Pancreas (tissue), 10 donors: ENCODE data around the gene ERC1. TPM values are rescaled to one million over a fixed set of nuclear protein-coding genes. Genes with fewer than 3 reads are reported as not detected.
"Not testable (repeated sequence)": the region's sequence is repeated elsewhere in the genome, so short reads cannot be mapped to it uniquely, and the experiment has no call there.

Source experiments
- ATAC-seq, 4 donors: fragments of 200-7000 bp; cut with Tn5 transposase; one replicate each; pipeline versions ENCODE4 v1.8.0 to v1.9.1; 2020; ENCODE audit warnings: mild to moderate bottlenecking in 4 of 4, moderate library complexity in 4 of 4
- DNase-seq, 6 donors: peaks; one replicate each; pipeline ENCODE4 v3.0.0-alpha.2; 2020
- FAIRE-seq: peaks from 2 replicates; lab custom pipeline; 2012; peaks lifted over from hg19 to GRCh38; lab: Jason Lieb, UNC
- H3K27ac ChIP-seq, 4 donors: fragments of 200-600 bp; sonication (generic); 1 replicate in 3 of 4; 2 replicates in 1 of 4; pipeline versions ENCODE4 v1.5.0 to v1.8.0; 2020
- H3K27me3 ChIP-seq, 4 donors: fragments of 200-600 bp; one replicate each; pipeline ENCODE4 v1.8.0; 2021
- H3K36me3 ChIP-seq, 3 donors: fragments of 200-600 bp; sonication (generic) in 1 of 3; one replicate each; pipeline versions ENCODE4 v1.5.0 to v1.8.0; 2020 to 2021
- H3K4me1 ChIP-seq, 3 donors: fragments of 200-600 bp; one replicate each; pipeline ENCODE4 v1.8.0; 2021
- H3K4me3 ChIP-seq, 4 donors: fragments of 200-600 bp; sonication (generic) in 2 of 4; one replicate each; pipeline versions ENCODE4 v1.5.0 to v1.8.0; 2020 to 2021
- H3K9me3 ChIP-seq, 4 donors: fragments of 200-600 bp; one replicate each; pipeline ENCODE4 v1.8.0; 2021
- CTCF ChIP-seq, 4 donors: fragments of 200-600 bp; sonication (generic) in 3 of 4; IDR thresholded peaks; one replicate each; pipeline versions ENCODE4 v1.5.0 to v1.8.0; 2021; ENCODE audit warnings: antibody characterized with exemption in 4 of 4
- WGBS, 2 donors: extraction: QIAGEN DNeasy Blood & Tissue Kit; methylation state at CpG; one replicate each; pipeline ENCODE4 v1.1.7; 2013; 5-methylcytosine and 5-hydroxymethylcytosine counted together
- intact Hi-C, 3 donors: fragments of 100-400 bp; cut with DNase I; formaldehyde crosslinking; loops; one replicate each; pipeline versions ENCODE4 v1.11.1 to v1.14.2; 2022
- polyA plus RNA-seq, 2 donors: library from polyadenylated mRNA; stranded (reverse); fragments of 200-250 nt; gene quantifications; one replicate each; pipeline ENCODE4 v1.2.3, GENCODE V29; 2013
- total RNA-seq, 6 donors: library from RNA; stranded (reverse); fragmentation: NEBNext Ultra II Directional in 4 of 6; extraction: Animal tissue kit (Norgen Biotek cat#: 25700) in 4 of 6; gene quantifications; one replicate each; pipeline versions ENCODE4 v1.2.1 to v1.2.4, GENCODE V29; 2021 to 2023
- donor health status: healthy with polysubstance abuse.
- donor health status: DM: no; HTN: no; CAD: no; lungs with moderate emphysema.
- donor health status: DM: no; HTN: no; CAD: no.
- donor health status: control.
- donor health status: control.
- donor health status: Bipolar disorder and iron deficiency.
- donor health status: DM: yes; HTN: yes; CAD: no.
- donor health status: DM: no; HTN: no; CAD: no.
- donor health status: DM: no; HTN: no; CAD: no.
- donor health status: DM: yes; HTN: yes; CAD: no.

Gene ERC1
- total and polyA plus RNA-seq, 8 donors: 4.1 to 41.4 (median 20.5) TPM

GRCh38 chr12:1332327-1332726 lies 341.3 kb downstream of the ERC1 start:
- intact Hi-C loops: no loop called here
- DNase-seq (peak in 3 of 6 donors; percentile 40 to 55 (median 49)), ATAC-seq (peak in 3 of 4 donors; percentile 73 to 93 (median 83)), FAIRE-seq (no peak)
- Histone ChIP-seq H3K9me3 (no peaks in the 10 kb centered on the region), H3K4me1 (peaks cover 0 to 3% (median 0%) of the 10 kb centered on the region in 3 donors), H3K4me3 (no peak overlapping the region), H3K27ac (peak overlapping the region in 1 of 4 donors; percentile 23), H3K36me3 (no peaks in the 10 kb centered on the region), H3K27me3 (no peaks in the 10 kb centered on the region)
- 13 to 14% methylated on average over 3 of the region's 3 CpGs for WGBS, 2 donors
- TF ChIP-seq CTCF (IDR thresholded peaks at IDR 0.05): no peak

- WGBS, 2 donors: 45 to 46% methylated on average over 10 of the region's 10 CpGs
- TF ChIP-seq CTCF (IDR thresholded peaks at IDR 0.05): no peak
- peaks cover 6 to 14% (median 8%) of the 10 kb centered on the region in 3 donors for H3K4me1 ChIP-seq
- ATAC-seq (peak in 3 of 4 donors; percentile 20 to 59 (median 55)), DNase-seq (no peak), FAIRE-seq (no peak)
- H3K4me3 ChIP-seq: no peak overlapping the region
- intact Hi-C loops: no loop called here
- no peaks in the 10 kb centered on the region for H3K27me3 ChIP-seq
- H3K9me3 ChIP-seq: no peaks in the 10 kb centered on the region
- no peaks in the 10 kb centered on the region for H3K36me3 ChIP-seq
- no peak overlapping the region for H3K27ac ChIP-seq
Measured at GRCh38 chr12:1338483-1339177, 347.6 kb downstream of the ERC1 start.

- H3K36me3 ChIP-seq, ATAC-seq, H3K27ac ChIP-seq, H3K9me3 ChIP-seq, H3K4me3 ChIP-seq, intact Hi-C loops, FAIRE-seq, H3K27me3 ChIP-seq: not testable (repeated sequence)
- 33 to 39% methylated on average over 6 to 8 of the region's 8 CpGs for WGBS, 2 donors
- peaks cover 6 to 14% (median 8%) of the 10 kb centered on the region in 3 donors for H3K4me1 ChIP-seq
- peak in 3 of 6 donors; percentile 8 to 17 (median 14) for DNase-seq
Measured at GRCh38 chr12:1339178-1339541, 348.1 kb downstream of the ERC1 start.

GRCh38 chr12:1339618-1340319 lies 348.7 kb downstream of the ERC1 start:
- DNase-seq (peak in 3 of 6 donors; percentile 13 to 60 (median 27)), FAIRE-seq (no peak), ATAC-seq (peak; percentile 60 to 79 (median 68))
- 58 to 59% methylated on average over 7 of the region's 7 CpGs for WGBS, 2 donors
- Histone ChIP-seq H3K9me3 (no peaks in the 10 kb centered on the region), H3K36me3 (no peaks in the 10 kb centered on the region), H3K4me3 (no peak overlapping the region), H3K27me3 (no peaks in the 10 kb centered on the region), H3K4me1 (peaks cover 6 to 14% (median 8%) of the 10 kb centered on the region in 3 donors), H3K27ac (no peak overlapping the region)
- no peak for TF ChIP-seq CTCF (IDR thresholded peaks at IDR 0.05)
- intact Hi-C loops: no loop called here

- H3K27me3 ChIP-seq, H3K9me3 ChIP-seq, H3K36me3 ChIP-seq, H3K27ac ChIP-seq, ATAC-seq, intact Hi-C loops, H3K4me3 ChIP-seq, FAIRE-seq, DNase-seq: not testable (repeated sequence)
- 87 to 91% methylated on average over 6 of the region's 6 CpGs for WGBS, 2 donors
- H3K4me1 ChIP-seq: peaks cover 6 to 14% (median 8%) of the 10 kb centered on the region in 3 donors
Measured at GRCh38 chr12:1341270-1341669, 350.2 kb downstream of the ERC1 start.
